ENCODE results near the gene SLC5A2.

Gene SLC5A2

DNA sequence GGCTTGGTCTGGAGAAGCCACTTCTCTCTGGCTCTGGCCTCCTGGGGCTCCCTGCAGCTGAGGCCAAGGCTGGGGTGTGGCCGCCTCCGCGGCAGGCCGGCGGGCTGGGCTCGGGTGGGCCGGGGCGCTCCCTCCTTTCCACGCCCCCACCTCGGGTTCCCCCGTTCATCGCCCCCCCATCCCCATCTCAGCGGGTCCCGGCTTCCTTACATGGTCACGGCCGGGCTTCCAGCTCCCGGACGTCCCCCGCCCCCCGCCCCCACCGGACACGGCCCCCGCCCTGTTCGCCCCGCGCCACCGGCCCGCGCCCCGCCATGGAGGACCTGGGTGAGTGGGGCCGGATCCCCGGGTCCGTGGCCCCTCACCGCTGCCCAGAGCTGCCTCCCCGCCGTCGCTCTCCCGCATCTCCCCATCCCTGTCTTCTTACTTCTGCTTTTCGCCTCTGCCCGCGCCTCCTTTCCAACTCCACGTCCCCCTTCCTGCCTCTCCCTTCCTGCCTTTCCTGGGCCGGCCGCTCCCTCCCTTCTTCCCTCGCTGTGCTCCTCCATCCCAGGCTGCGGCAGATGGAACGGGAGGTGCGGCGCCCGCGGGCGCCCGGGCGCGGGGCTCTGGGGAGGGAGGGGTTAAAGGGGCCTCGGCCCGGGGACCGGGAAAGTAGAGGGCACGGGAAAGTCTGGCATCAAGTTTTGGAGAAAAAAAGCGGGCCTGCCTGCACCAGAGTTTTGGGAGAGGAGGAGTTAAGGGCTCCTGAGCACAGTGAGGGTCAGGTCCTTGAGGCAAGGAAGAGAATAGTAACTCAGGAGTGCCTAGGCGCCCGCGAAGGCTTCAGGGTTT is 10.8 kb upstream of the SLC5A2 start, which contains the start of gene TGFB1I1:
TSS of gene TGFB1I1 (plus strand) at position 278 of the 834 bp plus-strand sequence. CDS start at position 315, 37 bp downstream.
- peak within 1 kb of the TSS; percentile 56; the same call in 1 of the 2 replicates for H3K27ac ChIP-seq (ENCODE audit: extremely low read depth, low read depth, low read length)
- peak within 1 kb of the TSS; percentile 47 for H3K4me3 ChIP-seq (ENCODE audit: low read depth, low read length)
- no peaks in the 10 kb centered on the region for H3K4me1 ChIP-seq (ENCODE audit: control insufficient read depth, insufficient read depth, low read length)
- POLR2A ChIA-PET, result interaction anchor here (0.7 to 1.2 kb wide), 2 partner anchors 12 to 13 kb away, joined by 3 read pairs; partner anchors contain the start of gene ARMC5
- peaks cover 0 to 13% of the 10 kb centered on the region in 2 experiments; a peak in 1 of 3 replicates for H3K36me3 ChIP-seq (ENCODE audit: control insufficient read depth in 2 of 2, insufficient read depth in 1 of 2, low read length in 2 of 2)
- CTCF ChIA-PET, result no interaction called here
- H3K9me3 ChIP-seq (ENCODE audit: control insufficient read depth, insufficient read depth, low read depth, low read length), result no peaks in the 10 kb centered on the region
- TF ChIP-seq YY2 (tag by site-specific recombination; IDR thresholded peaks at IDR 0.05) (0 out of 2 replicates have a peak, but pooled peaks have one; percentile 14), ZNF184 (tag by site-specific recombination; IDR thresholded peaks at IDR 0.05) (no peak), ZNF433 (tag by site-specific recombination; IDR thresholded peaks at IDR 0.05; ENCODE audit: low read depth) (no peak), ZNF707 (tag by site-specific recombination; IDR thresholded peaks at IDR 0.05) (no peak), ZNF292 (tag by site-specific recombination; IDR thresholded peaks at IDR 0.05; ENCODE audit: borderline replicate concordance, low read depth) (no peak), ZNF558 (tag by site-specific recombination; IDR thresholded peaks at IDR 0.05) (no peak), ZNF157 (tag by site-specific recombination; IDR thresholded peaks at IDR 0.05) (no peak), ZBTB49 (tag by site-specific recombination; IDR thresholded peaks at IDR 0.05; ENCODE audit: low read depth) (no peak), ZNF510 (tag by site-specific recombination; IDR thresholded peaks at IDR 0.05; ENCODE audit: insufficient replicate concordance) (no peak), ZNF302 (tag by site-specific recombination; IDR thresholded peaks at IDR 0.05; ENCODE audit: low read depth) (no peak), KLF9 (tag by site-specific recombination; IDR thresholded peaks at IDR 0.05; ENCODE audit: low read depth) (no peak), ZNF624 (tag by site-specific recombination; IDR thresholded peaks at IDR 0.05) (no peak), ZSCAN23 (tag by site-specific recombination; IDR thresholded peaks at IDR 0.05) (no peak), ZBTB6 (tag by site-specific recombination; IDR thresholded peaks at IDR 0.05) (no peak), ZXDB (tag by site-specific recombination; IDR thresholded peaks at IDR 0.05) (peak; percentile 12; the same call in 1 of the 2 replicates), ZBTB1 (tag by site-specific recombination; IDR thresholded peaks at IDR 0.05) (no peak), OSR2 (tag by site-specific recombination; IDR thresholded peaks at IDR 0.05) (no peak), ZNF146 (tag by site-specific recombination; IDR thresholded peaks at IDR 0.05) (no peak), SALL2 (tag by site-specific recombination; IDR thresholded peaks at IDR 0.05; ENCODE audit: borderline replicate concordance) (no peak), ZIC2 (tag by site-specific recombination; IDR thresholded peaks at IDR 0.05) (no peak; the same call in 1 of the 2 replicates), ZNF311 (tag by site-specific recombination; IDR thresholded peaks at IDR 0.05; ENCODE audit: borderline replicate concordance) (no peak), ZNF585B (tag by site-specific recombination; IDR thresholded peaks at IDR 0.05) (no peak), TRIM28 (IDR thresholded peaks at IDR 0.05; ENCODE audit: borderline replicate concordance, low read length) (no peak), HOXC10 (CRISPR knock-in tag; IDR thresholded peaks at IDR 0.05) (no peak), ZNF16 (tag by site-specific recombination; IDR thresholded peaks at IDR 0.05; ENCODE audit: low read depth) (no peak), ZNF623 (tag by site-specific recombination; IDR thresholded peaks at IDR 0.05) (no peak)
- TF ChIP-seq, protein P1, sequence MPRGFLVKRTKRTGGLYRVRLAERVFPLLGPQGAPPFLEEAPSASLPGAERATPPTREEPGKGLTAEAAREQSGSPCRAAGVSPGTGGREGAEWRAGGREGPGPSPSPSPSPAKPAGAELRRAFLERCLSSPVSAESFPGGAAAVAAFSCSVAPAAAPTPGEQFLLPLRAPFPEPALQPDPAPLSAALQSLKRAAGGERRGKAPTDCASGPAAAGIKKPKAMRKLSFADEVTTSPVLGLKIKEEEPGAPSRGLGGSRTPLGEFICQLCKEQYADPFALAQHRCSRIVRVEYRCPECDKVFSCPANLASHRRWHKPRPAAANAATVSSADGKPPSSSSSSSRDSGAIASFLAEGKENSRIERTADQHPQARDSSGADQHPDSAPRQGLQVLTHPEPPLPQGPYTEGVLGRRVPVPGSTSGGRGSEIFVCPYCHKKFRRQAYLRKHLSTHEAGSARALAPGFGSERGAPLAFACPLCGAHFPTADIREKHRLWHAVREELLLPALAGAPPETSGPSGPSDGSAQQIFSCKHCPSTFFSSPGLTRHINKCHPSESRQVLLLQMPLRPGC (tag by site-specific recombination; IDR thresholded peaks at IDR 0.05), result no peak; the same call in 1 of the 2 replicates
- TF ChIP-seq, protein P2, sequence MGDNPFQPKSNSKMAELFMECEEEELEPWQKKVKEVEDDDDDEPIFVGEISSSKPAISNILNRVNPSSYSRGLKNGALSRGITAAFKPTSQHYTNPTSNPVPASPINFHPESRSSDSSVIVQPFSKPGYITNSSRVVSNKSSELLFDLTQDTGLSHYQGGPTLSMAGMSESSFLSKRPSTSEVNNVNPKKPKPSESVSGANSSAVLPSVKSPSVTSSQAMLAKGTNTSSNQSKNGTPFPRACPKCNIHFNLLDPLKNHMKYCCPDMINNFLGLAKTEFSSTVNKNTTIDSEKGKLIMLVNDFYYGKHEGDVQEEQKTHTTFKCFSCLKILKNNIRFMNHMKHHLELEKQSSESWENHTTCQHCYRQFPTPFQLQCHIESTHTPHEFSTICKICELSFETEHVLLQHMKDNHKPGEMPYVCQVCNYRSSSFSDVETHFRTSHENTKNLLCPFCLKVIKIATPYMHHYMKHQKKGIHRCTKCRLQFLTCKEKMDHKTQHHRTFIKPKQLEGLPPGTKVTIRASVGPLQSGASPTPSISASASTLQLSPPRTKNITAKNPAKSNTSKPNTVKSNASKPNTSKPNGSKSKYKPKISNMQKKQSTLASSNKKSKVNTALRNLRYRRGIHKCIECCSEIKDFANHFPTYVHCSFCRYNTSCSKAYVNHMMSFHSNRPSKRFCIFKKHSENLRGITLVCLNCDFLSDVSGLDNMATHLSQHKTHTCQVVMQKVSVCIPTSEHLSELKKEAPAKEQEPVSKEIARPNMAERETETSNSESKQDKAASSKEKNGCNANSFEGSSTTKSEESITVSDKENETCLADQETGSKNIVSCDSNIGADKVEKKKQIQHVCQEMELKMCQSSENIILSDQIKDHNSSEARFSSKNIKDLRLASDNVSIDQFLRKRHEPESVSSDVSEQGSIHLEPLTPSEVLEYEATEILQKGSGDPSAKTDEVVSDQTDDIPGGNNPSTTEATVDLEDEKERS (tag by site-specific recombination; IDR thresholded peaks at IDR 0.05), result no peak
- TF ChIP-seq, protein P3, sequence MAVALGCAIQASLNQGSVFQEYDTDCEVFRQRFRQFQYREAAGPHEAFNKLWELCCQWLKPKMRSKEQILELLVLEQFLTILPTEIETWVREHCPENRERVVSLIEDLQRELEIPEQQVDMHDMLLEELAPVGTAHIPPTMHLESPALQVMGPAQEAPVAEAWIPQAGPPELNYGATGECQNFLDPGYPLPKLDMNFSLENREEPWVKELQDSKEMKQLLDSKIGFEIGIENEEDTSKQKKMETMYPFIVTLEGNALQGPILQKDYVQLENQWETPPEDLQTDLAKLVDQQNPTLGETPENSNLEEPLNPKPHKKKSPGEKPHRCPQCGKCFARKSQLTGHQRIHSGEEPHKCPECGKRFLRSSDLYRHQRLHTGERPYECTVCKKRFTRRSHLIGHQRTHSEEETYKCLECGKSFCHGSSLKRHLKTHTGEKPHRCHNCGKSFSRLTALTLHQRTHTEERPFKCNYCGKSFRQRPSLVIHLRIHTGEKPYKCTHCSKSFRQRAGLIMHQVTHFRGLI (tag by site-specific recombination; IDR thresholded peaks at IDR 0.05), result peak; percentile 27; the same call in 1 of the 2 replicates
